Effector memory CD4-positive, alpha-beta T cell (primary cell): ENCODE results near the gene SCAMP3.
"Not testable (repeated sequence)": the region's sequence is repeated elsewhere in the genome, so short reads cannot be mapped to it uniquely, and the experiment has no call there.

ENCODE experiments used
- DNase-seq, 3 donors: peaks; one replicate each; pipeline ENCODE4 v3.0.0-alpha.2; 2020
- H3K27ac ChIP-seq: 2 replicates; pipeline ENCODE4 v1.7.0; 2013; ENCODE audit warnings: mild to moderate bottlenecking, low read length, moderate library complexity; ENCODE audit not compliant: insufficient read depth, poor library complexity, severe bottlenecking
- H3K27me3 ChIP-seq: replicated peaks from 2 replicates; pipeline ENCODE4 v1.7.0; 2013; ENCODE audit warnings: mild to moderate bottlenecking, low read length; ENCODE audit not compliant: insufficient read depth, control insufficient read depth, poor library complexity, severe bottlenecking
- H3K36me3 ChIP-seq: 2 replicates; pipeline ENCODE4 v1.7.0; 2013; ENCODE audit warnings: mild to moderate bottlenecking, low read length, moderate library complexity; ENCODE audit not compliant: control insufficient read depth, insufficient read depth
- H3K4me1 ChIP-seq: 2 replicates; pipeline ENCODE4 v1.7.0; 2013; ENCODE audit warnings: low read length, mild to moderate bottlenecking; ENCODE audit not compliant: control insufficient read depth, insufficient read depth, poor library complexity, severe bottlenecking
- H3K4me3 ChIP-seq: 2 replicates; pipeline ENCODE4 v1.7.0; 2013; ENCODE audit warnings: low read length, low read depth, mild to moderate bottlenecking; ENCODE audit not compliant: insufficient read depth, poor library complexity, severe bottlenecking
- H3K9me3 ChIP-seq: 2 replicates; pipeline ENCODE4 v1.7.0; 2013; ENCODE audit warnings: mild to moderate bottlenecking, low read length, moderate library complexity; ENCODE audit not compliant: control insufficient read depth

Gene SCAMP3

GRCh38 chr1:155246796-155247195 lies 15.4 kb downstream of the SCAMP3 start:
- not testable (repeated sequence) for H3K9me3 ChIP-seq, H3K4me3 ChIP-seq, H3K27ac ChIP-seq, H3K36me3 ChIP-seq, DNase-seq, H3K27me3 ChIP-seq
- H3K4me1 ChIP-seq: peaks cover 21% of the 10 kb centered on the region

GRCh38 chr1:155245163-155245524 lies 17.0 kb downstream of the SCAMP3 start:
- H3K36me3 ChIP-seq: no peaks in the 10 kb centered on the region
- H3K4me1 ChIP-seq: peaks cover 16% of the 10 kb centered on the region
- H3K27ac ChIP-seq: peak overlapping the region; percentile 66
- H3K9me3 ChIP-seq: no peaks in the 10 kb centered on the region
- peak overlapping the region; percentile 63 for H3K4me3 ChIP-seq
- DNase-seq: no peak
- H3K27me3 ChIP-seq: no peaks in the 10 kb centered on the region

GRCh38 chr1:155244368-155245162 lies 17.6 kb downstream of the SCAMP3 start:
- H3K27me3 ChIP-seq: no peaks in the 10 kb centered on the region
- H3K4me3 ChIP-seq: peak overlapping the region; percentile 63
- H3K9me3 ChIP-seq: no peaks in the 10 kb centered on the region
- H3K27ac ChIP-seq: peak overlapping the region; percentile 66
- peaks cover 2% of the 10 kb centered on the region for H3K36me3 ChIP-seq
- peaks cover 15% of the 10 kb centered on the region for H3K4me1 ChIP-seq
- peak; percentile 92 to 96 (median 94) for DNase-seq

- DNase-seq: no peak
Observed at GRCh38 chr1:155242805-155243358, 19.3 kb downstream of the SCAMP3 start.

GRCh38 chr1:155241841-155242264 lies 20.3 kb downstream of the SCAMP3 start:
- no peak for DNase-seq
- H3K4me1 ChIP-seq: peaks cover 15% of the 10 kb centered on the region
- H3K27ac ChIP-seq: peak overlapping the region; percentile 65
- no peaks in the 10 kb centered on the region for H3K9me3 ChIP-seq
- peaks cover 12% of the 10 kb centered on the region for H3K36me3 ChIP-seq
- H3K27me3 ChIP-seq: no peaks in the 10 kb centered on the region
- no peak overlapping the region for H3K4me3 ChIP-seq

More at GRCh38 chr1:155242805-155243358, 19.3 kb downstream of the SCAMP3 start:
- H3K36me3 ChIP-seq: peaks cover 8% of the 10 kb centered on the region
- no peaks in the 10 kb centered on the region for H3K27me3 ChIP-seq
- no peak overlapping the region for H3K27ac ChIP-seq
- no peaks in the 10 kb centered on the region for H3K9me3 ChIP-seq
- no peak overlapping the region for H3K4me3 ChIP-seq
- H3K4me1 ChIP-seq: peaks cover 15% of the 10 kb centered on the region

- Histone ChIP-seq H3K27me3 (no peaks in the 10 kb centered on the region), H3K4me1 (peaks cover 18% of the 10 kb centered on the region), H3K36me3 (peaks cover 19% of the 10 kb centered on the region), H3K9me3 (no peaks in the 10 kb centered on the region), H3K27ac (peak overlapping the region; percentile 65), H3K4me3 (peak overlapping the region; percentile 54)
- DNase-seq: peak; percentile 41 to 69 (median 46)
Observed at GRCh38 chr1:155241069-155241679, 21.0 kb downstream of the SCAMP3 start.

GRCh38 chr1:155236451-155236850 lies 25.7 kb downstream of the SCAMP3 start:
- H3K4me3 ChIP-seq: no peak overlapping the region
- no peaks in the 10 kb centered on the region for H3K27me3 ChIP-seq
- H3K36me3 ChIP-seq: peaks cover 22% of the 10 kb centered on the region
- peaks cover 10% of the 10 kb centered on the region for H3K4me1 ChIP-seq
- no peak for DNase-seq
- H3K9me3 ChIP-seq: no peaks in the 10 kb centered on the region
- H3K27ac ChIP-seq: no peak overlapping the region

GRCh38 chr1:155235375-155235774 lies 26.8 kb downstream of the SCAMP3 start:
- H3K27ac ChIP-seq, H3K4me3 ChIP-seq, H3K4me1 ChIP-seq, H3K27me3 ChIP-seq, DNase-seq, H3K9me3 ChIP-seq: not testable (repeated sequence)
- H3K36me3 ChIP-seq: peaks cover 22% of the 10 kb centered on the region

- not testable (repeated sequence) for H3K27ac ChIP-seq, H3K4me3 ChIP-seq, H3K9me3 ChIP-seq, H3K27me3 ChIP-seq, H3K4me1 ChIP-seq, DNase-seq
- H3K36me3 ChIP-seq: peaks cover 16% of the 10 kb centered on the region
Observed at GRCh38 chr1:155233502-155233901, 28.7 kb downstream of the SCAMP3 start.
